GM23338 (cell line): ENCODE measurements around the gene GGT5. TPM values are rescaled to one million over a fixed set of nuclear protein-coding genes. Genes with fewer than 3 reads are reported as not detected.

Source experiments
- ATAC-seq: fragments of 200-7000 bp; cut with Tn5 transposase; 3 replicates; pipeline ENCODE4 v1.9.1; 2020
- DNase-seq: peaks from one replicate; pipeline ENCODE4 v3.0.0-alpha.2; 2015; ENCODE audit warnings: low spot score
- H2AFZ ChIP-seq: fragments of 200-600 bp; sonication (generic); 2 replicates; pipeline ENCODE4 v1.8.0; 2016; ENCODE audit warnings: antibody characterized with exemption, mild to moderate bottlenecking, moderate library complexity
- H3F3A ChIP-seq: fragments of 200-600 bp; sonication (generic); replicated peaks from 2 replicates; pipeline ENCODE4 v1.8.0; 2017; ENCODE audit warnings: antibody characterized with exemption, mixed run types, low read depth
- H3K27ac ChIP-seq: fragments of 200-600 bp; sonication (generic); 2 replicates; pipeline ENCODE4 v1.6.1; 2016; ENCODE audit warnings: low read depth
- H3K27me3 ChIP-seq: fragments of 200-600 bp; sonication (generic); 2 replicates; pipeline ENCODE4 v1.8.0; 2016; ENCODE audit warnings: mild to moderate bottlenecking, mixed run types, moderate library complexity; ENCODE audit not compliant: insufficient read depth
- H3K36me3 ChIP-seq: fragments of 200-600 bp; sonication (generic); 2 replicates; pipeline ENCODE4 v1.8.0; 2016; ENCODE audit warnings: mild to moderate bottlenecking; ENCODE audit not compliant: insufficient read depth
- H3K4me1 ChIP-seq: fragments of 200-600 bp; sonication (generic); 2 replicates; pipeline ENCODE4 v1.8.0; 2016; ENCODE audit warnings: mild to moderate bottlenecking, moderate library complexity; ENCODE audit not compliant: insufficient read depth
- H3K4me2 ChIP-seq: fragments of 200-600 bp; sonication (generic); 2 replicates; pipeline ENCODE4 v1.7.1; 2017; ENCODE audit warnings: mixed run types
- H3K4me3 ChIP-seq: fragments of 200-600 bp; sonication (generic); 2 replicates; pipeline ENCODE4 v1.6.1; 2016; ENCODE audit warnings: mixed run types
- H3K79me2 ChIP-seq: fragments of 200-600 bp; sonication (generic); replicated peaks from 2 replicates; pipeline ENCODE4 v1.8.0; 2017; ENCODE audit warnings: mild to moderate bottlenecking; ENCODE audit not compliant: insufficient read depth
- H3K9me2 ChIP-seq: fragments of 200-600 bp; sonication (generic); 2 replicates; pipeline ENCODE4 v1.8.0; 2017; ENCODE audit not compliant: insufficient read depth
- H4K20me1 ChIP-seq: fragments of 200-600 bp; sonication (generic); replicated peaks from 2 replicates; pipeline ENCODE4 v1.8.0; 2017; ENCODE audit warnings: mild to moderate bottlenecking; ENCODE audit not compliant: insufficient read depth
- H3K27ac Mint-ChIP-seq: 2 replicates; pipeline ENCODE4 v1.8.0; 2020; ENCODE audit warnings: inconsistent platforms, mild to moderate bottlenecking, moderate library complexity, mixed read lengths
- H3K27me3 Mint-ChIP-seq: 3 replicates; pipeline ENCODE4 v1.8.0; 2022; ENCODE audit warnings: low read depth, mild to moderate bottlenecking, moderate library complexity, mixed read lengths, inconsistent platforms; ENCODE audit not compliant: insufficient read depth, poor library complexity
- H3K36me3 Mint-ChIP-seq: 3 replicates; pipeline ENCODE4 v1.8.0; 2021; ENCODE audit warnings: low read depth, mild to moderate bottlenecking, inconsistent platforms, moderate library complexity, mixed read lengths
- H3K4me1 Mint-ChIP-seq: 3 replicates; pipeline ENCODE4 v1.8.0; 2020; ENCODE audit warnings: mild to moderate bottlenecking, inconsistent platforms, mixed read lengths
- H3K4me3 Mint-ChIP-seq: 3 replicates; pipeline ENCODE4 v1.8.0; 2021; ENCODE audit warnings: moderate library complexity, mild to moderate bottlenecking, inconsistent platforms, mixed read lengths
- H3K9me3 Mint-ChIP-seq: 3 replicates; pipeline ENCODE4 v1.8.0; 2020; ENCODE audit warnings: moderate library complexity, mild to moderate bottlenecking, inconsistent platforms, mixed read lengths
- EZH2phosphoT487 ChIP-seq: fragments of 200-600 bp; sonication (generic); IDR thresholded peaks from one replicate; pipeline ENCODE4 v1.8.1; 2018; ENCODE audit warnings: antibody characterized with exemption; ENCODE audit not compliant: unreplicated experiment
- JUNB ChIP-seq: IDR thresholded peaks from one replicate; pipeline ENCODE4 v1.6.1; 2016; ENCODE audit warnings: antibody characterized with exemption; ENCODE audit not compliant: unreplicated experiment
- NANOG ChIP-seq: IDR thresholded peaks from 2 replicates; pipeline ENCODE4 v1.6.1; 2016; ENCODE audit warnings: antibody characterized with exemption, borderline replicate concordance
- POLR2AphosphoS5 ChIP-seq: IDR thresholded peaks from 2 replicates; pipeline ENCODE4 v1.6.1; 2016; ENCODE audit warnings: antibody characterized with exemption, low read depth
- STAT1 ChIP-seq: IDR thresholded peaks from one replicate; pipeline ENCODE4 v1.6.1; 2016; ENCODE audit warnings: antibody characterized with exemption; ENCODE audit not compliant: unreplicated experiment
- polyA plus RNA-seq: library from polyadenylated mRNA; unstranded; fragments of >200 nt; fragmentation: Nextera tagmentation; extraction: Ambion mirVana; gene quantifications from 2 replicates; pipeline ENCODE4 v1.2.1, GENCODE V29; 2016
- total RNA-seq: library from RNA; depleted of rRNA; stranded (reverse); fragments of >200 nt; shearing (Covaris generic); gene quantifications from 2 replicates; pipeline ENCODE4 v1.2.3, GENCODE V29; 2014
- TF ChIP-seq, protein P1 (sequence below): IDR thresholded peaks from one replicate; pipeline ENCODE4 v1.6.1; 2018; ENCODE audit warnings: antibody characterized with exemption; ENCODE audit not compliant: unreplicated experiment
- TF ChIP-seq, protein P2 (sequence below), 2 experiments: fragments of 200-600 bp in 1 of 2; sonication (generic) in 1 of 2; conservative IDR thresholded peaks; 2 replicates each; pipeline versions ENCODE4 v1.5.1 to v1.6.1; 2016 to 2017; ENCODE audit warnings: antibody characterized with exemption in 2 of 2, low read depth in 2 of 2, mild to moderate bottlenecking in 2 of 2, moderate library complexity in 1 of 2

GGT5 gene
- total and polyA plus RNA-seq, 2 experiments from 2014 or later: not detected

DNA sequence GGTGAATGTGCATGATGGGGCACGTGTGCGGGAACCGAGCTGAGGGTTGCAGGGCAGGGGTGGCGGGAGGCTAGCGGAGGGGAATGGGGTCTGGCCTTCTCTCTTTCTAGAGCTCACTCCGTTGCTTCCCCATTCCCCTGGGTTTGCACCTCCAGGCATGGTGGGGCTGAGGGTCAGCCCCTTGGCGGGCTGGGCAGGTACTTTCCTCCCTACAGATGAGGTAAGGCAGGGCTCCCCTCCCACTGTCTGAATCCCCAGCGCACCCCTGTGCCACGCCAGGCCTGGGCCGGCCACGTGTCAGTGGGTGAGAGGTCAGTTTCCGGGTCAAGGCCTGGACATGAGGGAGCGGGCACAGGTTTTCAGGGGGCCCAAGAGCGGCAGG is 54.7 kb downstream of the GGT5 start (continued):
- TF ChIP-seq, protein P1, sequence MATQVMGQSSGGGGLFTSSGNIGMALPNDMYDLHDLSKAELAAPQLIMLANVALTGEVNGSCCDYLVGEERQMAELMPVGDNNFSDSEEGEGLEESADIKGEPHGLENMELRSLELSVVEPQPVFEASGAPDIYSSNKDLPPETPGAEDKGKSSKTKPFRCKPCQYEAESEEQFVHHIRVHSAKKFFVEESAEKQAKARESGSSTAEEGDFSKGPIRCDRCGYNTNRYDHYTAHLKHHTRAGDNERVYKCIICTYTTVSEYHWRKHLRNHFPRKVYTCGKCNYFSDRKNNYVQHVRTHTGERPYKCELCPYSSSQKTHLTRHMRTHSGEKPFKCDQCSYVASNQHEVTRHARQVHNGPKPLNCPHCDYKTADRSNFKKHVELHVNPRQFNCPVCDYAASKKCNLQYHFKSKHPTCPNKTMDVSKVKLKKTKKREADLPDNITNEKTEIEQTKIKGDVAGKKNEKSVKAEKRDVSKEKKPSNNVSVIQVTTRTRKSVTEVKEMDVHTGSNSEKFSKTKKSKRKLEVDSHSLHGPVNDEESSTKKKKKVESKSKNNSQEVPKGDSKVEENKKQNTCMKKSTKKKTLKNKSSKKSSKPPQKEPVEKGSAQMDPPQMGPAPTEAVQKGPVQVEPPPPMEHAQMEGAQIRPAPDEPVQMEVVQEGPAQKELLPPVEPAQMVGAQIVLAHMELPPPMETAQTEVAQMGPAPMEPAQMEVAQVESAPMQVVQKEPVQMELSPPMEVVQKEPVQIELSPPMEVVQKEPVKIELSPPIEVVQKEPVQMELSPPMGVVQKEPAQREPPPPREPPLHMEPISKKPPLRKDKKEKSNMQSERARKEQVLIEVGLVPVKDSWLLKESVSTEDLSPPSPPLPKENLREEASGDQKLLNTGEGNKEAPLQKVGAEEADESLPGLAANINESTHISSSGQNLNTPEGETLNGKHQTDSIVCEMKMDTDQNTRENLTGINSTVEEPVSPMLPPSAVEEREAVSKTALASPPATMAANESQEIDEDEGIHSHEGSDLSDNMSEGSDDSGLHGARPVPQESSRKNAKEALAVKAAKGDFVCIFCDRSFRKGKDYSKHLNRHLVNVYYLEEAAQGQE: no peak
- TF ChIP-seq JUNB (no peak), POLR2AphosphoS5 (no peak), NANOG (no peak)

DNA sequence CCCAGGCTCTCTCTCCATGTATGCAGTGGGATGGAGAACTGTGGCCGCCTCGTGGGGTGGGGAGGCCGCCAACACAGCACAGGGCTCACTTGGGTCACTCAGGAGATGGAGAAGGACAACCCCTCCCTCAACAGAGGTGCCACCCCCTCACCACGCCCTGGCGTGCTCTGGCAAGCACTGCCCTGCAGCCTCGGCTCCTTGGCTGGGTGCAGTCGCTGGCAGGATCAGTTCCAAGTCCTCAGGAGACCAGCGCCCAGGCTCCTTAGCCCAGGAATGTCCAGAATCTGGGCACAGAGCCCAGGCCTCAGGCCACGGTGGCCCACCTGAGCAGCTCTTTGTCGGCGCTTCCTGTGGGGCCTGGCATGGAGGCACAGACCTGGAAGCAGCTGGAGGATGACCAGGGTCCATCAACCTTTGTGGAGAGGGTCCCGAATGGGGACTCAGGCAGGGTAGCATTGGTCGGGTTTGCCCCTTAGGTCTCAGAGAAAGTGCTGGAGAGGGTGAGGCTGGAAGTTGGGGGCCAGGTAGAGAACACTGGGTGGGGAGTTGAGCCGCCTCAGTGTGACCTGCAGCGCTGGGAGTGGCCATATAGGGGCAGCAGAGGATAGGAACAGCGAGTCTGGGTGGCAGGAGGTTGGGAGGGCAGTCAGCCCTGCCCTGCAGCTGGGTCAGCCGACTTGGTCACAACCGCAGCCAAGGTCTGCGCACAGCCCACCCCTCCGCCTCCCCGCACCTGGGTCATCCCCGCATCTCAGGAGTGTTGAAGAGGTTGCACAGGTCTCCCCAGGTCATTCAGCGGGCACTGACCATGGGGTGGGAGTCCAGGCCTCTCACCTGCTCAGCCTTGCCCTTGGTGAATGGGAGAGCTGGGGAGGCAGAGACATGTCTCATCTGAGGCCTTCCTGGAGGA is 55.4 kb downstream of the GGT5 start:
- no peaks in the 10 kb centered on the region for H3K4me1 Mint-ChIP-seq
- no peaks in the 10 kb centered on the region for H3K79me2 ChIP-seq
- no peaks in the 10 kb centered on the region for H4K20me1 ChIP-seq
- H3K9me3 Mint-ChIP-seq: no peaks in the 10 kb centered on the region; the same call in 2 of the 3 replicates
- no peak overlapping the region for H3K4me2 ChIP-seq
- H3K4me3 ChIP-seq: no peak overlapping the region
- no peak overlapping the region for H3K4me3 Mint-ChIP-seq
- no peaks in the 10 kb centered on the region for H3K36me3 Mint-ChIP-seq
- DNase-seq (peak; percentile 90), ATAC-seq (peak; percentile 91)
- TF ChIP-seq STAT1: no peak
- TF ChIP-seq EZH2phosphoT487: no peak
- TF ChIP-seq, protein P2, sequence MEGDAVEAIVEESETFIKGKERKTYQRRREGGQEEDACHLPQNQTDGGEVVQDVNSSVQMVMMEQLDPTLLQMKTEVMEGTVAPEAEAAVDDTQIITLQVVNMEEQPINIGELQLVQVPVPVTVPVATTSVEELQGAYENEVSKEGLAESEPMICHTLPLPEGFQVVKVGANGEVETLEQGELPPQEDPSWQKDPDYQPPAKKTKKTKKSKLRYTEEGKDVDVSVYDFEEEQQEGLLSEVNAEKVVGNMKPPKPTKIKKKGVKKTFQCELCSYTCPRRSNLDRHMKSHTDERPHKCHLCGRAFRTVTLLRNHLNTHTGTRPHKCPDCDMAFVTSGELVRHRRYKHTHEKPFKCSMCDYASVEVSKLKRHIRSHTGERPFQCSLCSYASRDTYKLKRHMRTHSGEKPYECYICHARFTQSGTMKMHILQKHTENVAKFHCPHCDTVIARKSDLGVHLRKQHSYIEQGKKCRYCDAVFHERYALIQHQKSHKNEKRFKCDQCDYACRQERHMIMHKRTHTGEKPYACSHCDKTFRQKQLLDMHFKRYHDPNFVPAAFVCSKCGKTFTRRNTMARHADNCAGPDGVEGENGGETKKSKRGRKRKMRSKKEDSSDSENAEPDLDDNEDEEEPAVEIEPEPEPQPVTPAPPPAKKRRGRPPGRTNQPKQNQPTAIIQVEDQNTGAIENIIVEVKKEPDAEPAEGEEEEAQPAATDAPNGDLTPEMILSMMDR (conservative IDR thresholded peaks at IDR 0.05; ENCODE audit: low read depth in 2 of 2): peak; percentile 65 to 96
- peaks cover 11% of the 10 kb centered on the region for H3K27me3 Mint-ChIP-seq
- no peaks in the 10 kb centered on the region for H3K36me3 ChIP-seq
- H2AFZ ChIP-seq: peak overlapping the region; percentile 98
- H3K9me2 ChIP-seq: no peaks in the 10 kb centered on the region
- no peaks in the 10 kb centered on the region for H3F3A ChIP-seq
- H3K4me1 ChIP-seq: no peaks in the 10 kb centered on the region
- no peak overlapping the region for H3K27ac ChIP-seq
- H3K27me3 ChIP-seq: no peaks in the 10 kb centered on the region
- H3K27ac Mint-ChIP-seq: no peak overlapping the region
